NCI-H1436 (cell line): ENCODE data around the gene MARCKS.

ENCODE experiments used
- DNase-seq: peaks from one replicate; lab custom pipeline; 2025; lab: John Stamatoyannopoulos, UW

The MARCKS gene

GRCh38 chr6:113853252-113853651 lies 3.9 kb upstream of the MARCKS start:
- no peak for DNase-seq

DNA sequence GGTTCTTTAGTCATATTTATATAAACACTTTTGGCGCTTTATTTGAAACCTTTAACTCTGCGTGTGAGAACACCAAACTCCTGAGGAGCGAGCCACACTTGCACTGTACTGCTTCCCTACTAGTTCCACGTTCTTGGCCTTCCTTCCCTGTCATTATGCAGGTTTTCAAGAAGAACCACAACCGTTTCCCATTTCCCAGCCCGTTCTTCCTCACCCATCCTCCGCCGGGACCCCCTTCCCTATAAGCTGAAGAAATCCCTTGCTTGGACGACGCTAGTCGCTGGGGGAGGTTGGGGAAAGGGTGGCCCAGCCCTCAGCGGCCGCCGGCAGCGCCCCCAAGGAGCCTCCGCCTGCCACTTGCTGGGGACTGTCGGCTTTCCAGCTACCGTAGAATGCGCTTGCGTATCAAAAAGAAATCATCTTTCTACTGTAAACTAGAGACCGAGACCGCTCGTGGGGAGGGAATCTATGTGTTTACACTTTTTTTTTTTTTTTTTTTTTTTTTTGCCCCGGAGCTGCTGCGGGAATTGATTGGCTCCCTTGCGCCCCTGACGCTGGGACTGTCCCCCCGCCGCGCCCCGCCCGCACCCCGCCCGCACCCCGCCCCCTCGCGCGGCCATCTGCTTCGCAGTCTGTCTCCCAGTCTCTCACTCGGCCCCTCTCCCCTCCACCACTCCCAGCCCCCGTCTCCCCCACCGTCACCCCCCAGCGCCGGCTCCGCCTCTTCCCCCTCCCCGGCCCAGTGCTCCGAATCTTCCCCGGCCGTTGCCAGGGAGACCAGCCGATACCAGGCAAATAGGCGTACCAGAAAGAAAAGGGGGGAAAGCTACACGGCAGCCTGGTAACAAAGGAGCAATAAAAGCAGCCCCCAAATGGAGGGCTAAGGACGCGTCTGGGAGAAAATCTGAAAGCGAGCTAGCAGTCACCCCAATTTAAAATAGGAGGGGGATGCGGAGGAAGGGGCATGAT lies 2.3 kb upstream of the MARCKS start:
- peak; percentile 94 for DNase-seq

- peak; percentile 48 for DNase-seq
Observed at GRCh38 chr6:113855500-113856374, 1.4 kb upstream of the MARCKS start.

DNA sequence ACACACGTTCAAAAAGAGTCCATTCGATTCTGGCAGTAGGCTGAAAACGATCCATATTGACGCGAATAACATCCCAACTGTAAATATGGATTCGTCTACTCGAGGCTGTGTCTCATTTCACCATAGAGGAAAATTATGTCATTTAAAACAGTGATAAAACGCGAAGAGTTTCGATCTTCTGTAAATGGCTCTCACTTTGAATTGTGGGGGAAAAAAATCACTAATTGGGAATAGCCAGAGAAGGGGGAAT lies 845 bp upstream of the MARCKS start:
- no peak for DNase-seq

- DNase-seq: peak; percentile 57
Observed at GRCh38 chr6:113857556-113858479, 673 bp downstream of the MARCKS start.

GRCh38 chr6:113858480-113859348 lies 1.6 kb downstream of the MARCKS start:
- peak; percentile 90 for DNase-seq

DNA sequence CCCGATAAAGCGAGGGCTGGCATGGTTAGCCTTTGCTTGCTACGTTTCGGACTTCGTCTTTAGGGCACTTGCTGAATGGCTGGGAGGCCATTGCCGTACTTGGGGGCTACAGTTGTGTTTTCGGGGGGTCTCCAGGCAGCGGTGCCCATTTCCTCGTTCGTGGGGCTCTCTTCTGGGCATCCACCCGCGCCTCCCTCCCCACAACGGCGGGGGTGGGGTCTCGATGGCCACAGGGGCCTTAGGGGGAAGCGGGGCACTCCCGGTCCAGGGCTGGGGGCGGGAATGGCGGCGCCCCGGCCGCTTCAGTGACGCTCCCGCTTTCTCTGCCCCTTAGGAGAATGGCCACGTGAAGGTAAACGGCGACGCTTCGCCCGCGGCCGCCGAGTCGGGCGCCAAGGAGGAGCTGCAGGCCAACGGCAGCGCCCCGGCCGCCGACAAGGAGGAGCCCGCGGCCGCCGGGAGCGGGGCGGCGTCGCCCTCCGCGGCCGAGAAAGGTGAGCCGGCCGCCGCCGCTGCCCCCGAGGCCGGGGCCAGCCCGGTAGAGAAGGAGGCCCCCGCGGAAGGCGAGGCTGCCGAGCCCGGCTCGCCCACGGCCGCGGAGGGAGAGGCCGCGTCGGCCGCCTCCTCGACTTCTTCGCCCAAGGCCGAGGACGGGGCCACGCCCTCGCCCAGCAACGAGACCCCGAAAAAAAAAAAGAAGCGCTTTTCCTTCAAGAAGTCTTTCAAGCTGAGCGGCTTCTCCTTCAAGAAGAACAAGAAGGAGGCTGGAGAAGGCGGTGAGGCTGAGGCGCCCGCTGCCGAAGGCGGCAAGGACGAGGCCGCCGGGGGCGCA lies 2.4 kb downstream of the MARCKS start:
- DNase-seq: peak; percentile 10

DNA sequence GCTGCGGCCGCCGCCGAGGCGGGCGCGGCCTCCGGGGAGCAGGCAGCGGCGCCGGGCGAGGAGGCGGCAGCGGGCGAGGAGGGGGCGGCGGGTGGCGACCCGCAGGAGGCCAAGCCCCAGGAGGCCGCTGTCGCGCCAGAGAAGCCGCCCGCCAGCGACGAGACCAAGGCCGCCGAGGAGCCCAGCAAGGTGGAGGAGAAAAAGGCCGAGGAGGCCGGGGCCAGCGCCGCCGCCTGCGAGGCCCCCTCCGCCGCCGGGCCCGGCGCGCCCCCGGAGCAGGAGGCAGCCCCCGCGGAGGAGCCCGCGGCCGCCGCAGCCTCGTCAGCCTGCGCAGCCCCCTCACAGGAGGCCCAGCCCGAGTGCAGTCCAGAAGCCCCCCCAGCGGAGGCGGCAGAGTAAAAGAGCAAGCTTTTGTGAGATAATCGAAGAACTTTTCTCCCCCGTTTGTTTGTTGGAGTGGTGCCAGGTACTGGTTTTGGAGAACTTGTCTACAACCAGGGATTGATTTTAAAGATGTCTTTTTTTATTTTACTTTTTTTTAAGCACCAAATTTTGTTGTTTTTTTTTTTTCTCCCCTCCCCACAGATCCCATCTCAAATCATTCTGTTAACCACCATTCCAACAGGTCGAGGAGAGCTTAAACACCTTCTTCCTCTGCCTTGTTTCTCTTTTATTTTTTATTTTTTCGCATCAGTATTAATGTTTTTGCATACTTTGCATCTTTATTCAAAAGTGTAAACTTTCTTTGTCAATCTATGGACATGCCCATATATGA lies 3.2 kb downstream of the MARCKS start:
- DNase-seq: peak; percentile 31

DNA sequence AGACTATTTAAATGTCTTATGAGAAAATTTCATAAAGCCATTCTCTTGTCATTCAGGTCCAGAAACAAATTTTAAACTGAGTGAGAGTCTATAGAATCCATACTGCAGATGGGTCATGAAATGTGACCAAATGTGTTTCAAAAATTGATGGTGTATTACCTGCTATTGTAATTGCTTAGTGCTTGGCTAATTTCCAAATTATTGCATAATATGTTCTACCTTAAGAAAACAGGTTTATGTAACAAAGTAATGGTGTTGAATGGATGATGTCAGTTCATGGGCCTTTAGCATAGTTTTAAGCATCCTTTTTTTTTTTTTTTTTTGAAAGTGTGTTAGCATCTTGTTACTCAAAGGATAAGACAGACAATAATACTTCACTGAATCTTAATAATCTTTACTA lies 5.0 kb downstream of the MARCKS start:
- no peak for DNase-seq

DNA sequence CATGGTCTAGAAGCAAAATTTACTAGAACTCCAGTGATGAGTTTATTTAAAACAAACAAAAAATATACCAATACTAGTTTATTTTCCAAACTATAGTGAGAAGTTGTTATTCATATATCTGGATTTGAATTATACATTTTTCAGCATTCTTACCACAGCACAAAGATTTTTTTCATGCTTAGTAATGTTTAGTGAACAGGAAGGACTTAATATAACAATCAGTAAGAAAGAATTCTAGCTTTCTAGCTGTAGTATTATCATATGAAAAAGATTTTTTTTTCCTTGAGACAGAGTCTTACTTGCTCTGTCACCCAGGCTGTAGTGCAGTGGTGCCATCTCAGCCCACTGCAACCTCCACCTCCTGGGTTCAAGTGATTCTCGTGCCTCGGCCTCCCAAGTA lies 13.8 kb downstream of the MARCKS start:
- no peak for DNase-seq

GRCh38 chr6:113871975-113872374 lies 14.8 kb downstream of the MARCKS start:
- no peak for DNase-seq

DNA sequence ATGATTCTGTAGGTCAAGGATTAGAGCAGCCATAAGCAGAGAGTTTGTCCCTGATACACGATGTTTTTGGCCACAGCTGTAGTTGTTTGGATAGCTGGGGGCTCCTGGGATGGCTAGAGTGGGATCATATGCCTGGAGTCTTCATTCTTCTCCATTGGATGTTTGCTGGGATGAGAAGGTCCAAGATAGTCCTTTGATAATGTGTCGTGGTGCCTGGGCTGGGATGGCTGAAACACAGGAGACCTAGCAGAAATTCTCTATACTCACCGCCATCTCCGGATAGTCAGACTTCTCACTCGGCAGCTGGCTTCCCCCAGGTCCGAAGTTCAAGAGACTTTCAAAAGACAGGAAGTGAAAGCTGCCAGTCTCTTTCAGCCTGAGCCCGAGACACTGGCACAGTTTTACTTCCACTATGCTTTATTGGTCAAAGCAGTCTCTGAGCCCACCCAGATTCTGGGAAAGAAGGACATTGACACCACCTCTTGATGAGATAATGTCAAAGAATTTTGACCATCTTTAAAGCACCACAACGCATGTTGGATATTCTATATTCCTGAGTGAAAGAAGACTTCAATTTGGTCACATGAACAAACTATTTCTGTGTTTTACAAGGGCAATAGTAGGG lies 16.0 kb downstream of the MARCKS start:
- DNase-seq: peak; percentile 5

GRCh38 chr6:113875470-113875869 lies 18.3 kb downstream of the MARCKS start:
- DNase-seq: no peak

DNA sequence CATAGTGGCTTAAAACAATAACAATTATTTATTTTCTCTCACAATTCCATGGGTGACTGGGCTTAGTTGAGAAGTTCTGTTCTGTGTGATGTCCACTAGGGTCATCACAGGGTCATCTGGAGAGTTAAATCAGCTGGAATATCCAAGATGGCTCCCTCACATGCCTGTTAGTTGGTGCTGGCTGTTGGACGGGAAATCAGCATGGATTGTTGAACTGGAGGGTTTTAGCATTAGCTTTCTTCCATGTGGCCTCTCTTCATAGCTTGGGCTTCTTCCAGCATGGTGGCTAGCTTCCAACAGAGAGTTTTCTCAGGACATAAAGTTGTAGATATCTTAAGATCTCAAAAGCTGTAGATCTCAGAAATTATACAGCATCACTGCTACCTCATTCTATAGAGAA lies 19.6 kb downstream of the MARCKS start:
- DNase-seq: no peak

- DNase-seq: peak; percentile 78
Observed at GRCh38 chr6:113879186-113880096, 22.3 kb downstream of the MARCKS start.

DNA sequence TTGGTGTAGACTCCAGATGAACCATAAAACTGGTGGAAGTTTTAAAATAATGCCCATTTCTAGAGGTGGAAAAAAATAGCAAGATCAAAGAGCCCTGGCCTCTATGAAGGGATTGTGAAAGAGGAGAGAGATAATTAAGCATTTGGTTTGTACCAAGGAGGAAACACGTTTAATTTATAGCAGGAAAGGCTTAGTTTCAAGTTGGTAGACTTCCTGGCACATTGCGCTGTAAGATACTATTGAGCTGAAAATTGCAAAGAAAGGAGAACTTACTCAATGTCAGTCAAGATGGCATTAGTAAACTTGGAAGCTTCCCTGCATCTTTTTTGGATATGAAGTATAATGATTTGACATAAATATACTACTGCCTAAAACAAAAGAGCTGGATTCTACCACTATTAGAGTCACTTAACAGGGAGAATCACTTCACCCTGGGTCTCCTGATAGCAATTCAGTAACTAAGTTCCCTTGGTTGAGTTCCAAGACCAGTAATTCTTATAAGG lies 24.4 kb downstream of the MARCKS start:
- DNase-seq: no peak

DNA sequence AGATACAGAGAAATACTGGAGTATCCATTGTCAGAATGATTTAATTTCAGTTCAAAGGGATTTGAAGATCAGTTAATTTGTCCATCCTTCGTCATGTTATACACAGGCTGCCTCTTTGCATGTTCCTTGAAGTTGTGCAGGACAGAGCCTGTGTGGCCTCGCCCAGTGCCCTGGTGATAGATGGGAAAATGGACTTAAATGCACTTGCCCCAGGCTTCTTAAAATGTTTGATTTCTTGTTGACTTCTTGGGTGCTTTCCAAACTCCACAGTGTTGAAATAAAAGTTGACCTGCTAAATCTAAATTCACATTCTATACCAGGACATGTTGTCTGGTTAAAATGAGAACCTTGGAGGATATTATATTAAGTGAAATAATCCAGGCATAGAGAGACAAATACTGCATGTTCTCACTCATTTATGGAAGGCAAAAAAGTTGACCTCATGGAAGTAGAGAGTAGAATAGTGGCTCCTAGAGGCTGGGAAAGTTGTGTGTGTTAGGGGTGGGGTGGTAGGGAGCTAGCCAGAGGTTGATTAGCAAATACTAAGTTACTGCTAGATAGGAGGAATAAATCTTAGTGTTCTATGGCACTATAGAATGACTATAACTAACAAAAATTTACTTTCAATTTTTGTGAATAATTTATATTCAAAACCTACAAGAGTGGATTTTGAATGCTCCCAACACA lies 25.3 kb downstream of the MARCKS start:
- DNase-seq: no peak
